PFSK-1 (cell line): Measurements from ENCODE around the gene MKLN1.

Experiments
- POLR2AphosphoS5 ChIP-seq: IDR thresholded peaks from 2 replicates; pipeline ENCODE4 v1.6.1; 2012; ENCODE audit warnings: low read depth, mild to moderate bottlenecking, control low read depth, low read length, moderate library complexity
- TF ChIP-seq, protein P1 (sequence below), 2 experiments: IDR thresholded peaks; 2 replicates each; pipeline versions ENCODE4 v1.6.1 to v1.8.0; 2011 to 2012; ENCODE audit warnings: low read depth in 2 of 2, low read length in 2 of 2, control low read depth in 1 of 2, inconsistent platforms in 1 of 2, mild to moderate bottlenecking in 1 of 2, moderate library complexity in 1 of 2; ENCODE audit not compliant: insufficient read depth in 1 of 2

DNA sequence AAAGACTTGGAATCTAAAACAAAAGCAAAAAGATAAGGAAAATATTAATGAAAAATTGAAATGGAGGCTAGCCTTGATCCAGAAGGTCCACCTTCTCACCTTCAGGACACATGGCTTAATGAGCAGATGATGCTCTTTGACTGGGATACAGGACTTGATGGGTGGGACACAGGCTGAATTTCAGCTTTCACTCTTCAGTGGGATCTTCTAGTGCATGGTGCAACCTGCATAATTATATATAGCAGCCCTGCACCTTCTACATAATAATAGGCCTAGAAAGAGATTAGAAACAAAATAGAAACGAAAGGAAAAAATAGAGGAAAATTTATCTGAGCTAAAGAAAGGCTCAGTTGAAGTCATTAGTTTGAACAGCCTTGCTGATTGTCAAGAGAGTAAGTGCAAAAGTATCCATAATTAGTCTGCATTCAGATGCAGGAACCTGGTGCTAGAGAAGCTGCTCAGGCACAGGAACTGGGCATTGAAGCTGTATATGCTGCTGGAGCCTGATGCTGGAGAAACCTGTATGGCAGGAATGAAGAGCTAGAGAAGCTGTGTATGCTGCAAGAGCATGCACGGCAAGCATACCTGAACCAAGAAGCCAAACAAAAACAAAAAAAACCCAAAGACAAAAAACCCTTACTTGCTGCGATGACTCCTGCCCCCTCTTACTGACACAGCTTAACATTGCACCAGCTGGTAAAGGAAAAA is 19.4 kb downstream of the MKLN1 start:
- TF ChIP-seq, protein P1, sequence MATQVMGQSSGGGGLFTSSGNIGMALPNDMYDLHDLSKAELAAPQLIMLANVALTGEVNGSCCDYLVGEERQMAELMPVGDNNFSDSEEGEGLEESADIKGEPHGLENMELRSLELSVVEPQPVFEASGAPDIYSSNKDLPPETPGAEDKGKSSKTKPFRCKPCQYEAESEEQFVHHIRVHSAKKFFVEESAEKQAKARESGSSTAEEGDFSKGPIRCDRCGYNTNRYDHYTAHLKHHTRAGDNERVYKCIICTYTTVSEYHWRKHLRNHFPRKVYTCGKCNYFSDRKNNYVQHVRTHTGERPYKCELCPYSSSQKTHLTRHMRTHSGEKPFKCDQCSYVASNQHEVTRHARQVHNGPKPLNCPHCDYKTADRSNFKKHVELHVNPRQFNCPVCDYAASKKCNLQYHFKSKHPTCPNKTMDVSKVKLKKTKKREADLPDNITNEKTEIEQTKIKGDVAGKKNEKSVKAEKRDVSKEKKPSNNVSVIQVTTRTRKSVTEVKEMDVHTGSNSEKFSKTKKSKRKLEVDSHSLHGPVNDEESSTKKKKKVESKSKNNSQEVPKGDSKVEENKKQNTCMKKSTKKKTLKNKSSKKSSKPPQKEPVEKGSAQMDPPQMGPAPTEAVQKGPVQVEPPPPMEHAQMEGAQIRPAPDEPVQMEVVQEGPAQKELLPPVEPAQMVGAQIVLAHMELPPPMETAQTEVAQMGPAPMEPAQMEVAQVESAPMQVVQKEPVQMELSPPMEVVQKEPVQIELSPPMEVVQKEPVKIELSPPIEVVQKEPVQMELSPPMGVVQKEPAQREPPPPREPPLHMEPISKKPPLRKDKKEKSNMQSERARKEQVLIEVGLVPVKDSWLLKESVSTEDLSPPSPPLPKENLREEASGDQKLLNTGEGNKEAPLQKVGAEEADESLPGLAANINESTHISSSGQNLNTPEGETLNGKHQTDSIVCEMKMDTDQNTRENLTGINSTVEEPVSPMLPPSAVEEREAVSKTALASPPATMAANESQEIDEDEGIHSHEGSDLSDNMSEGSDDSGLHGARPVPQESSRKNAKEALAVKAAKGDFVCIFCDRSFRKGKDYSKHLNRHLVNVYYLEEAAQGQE (IDR thresholded peaks at IDR 0.05; ENCODE audit: insufficient read depth in 1 of 2, low read depth in 2 of 2, low read length in 2 of 2): no peak
- TF ChIP-seq POLR2AphosphoS5: no peak
